ENCODE data around the gene TMEM203. TPM values are rescaled to one million over a fixed set of nuclear protein-coding genes. Genes with fewer than 3 reads are reported as not detected.

TMEM203 gene
- total RNA-seq, 2 experiments from 2014 or later = 42.9 to 58.2 TPM

- CTCF ChIA-PET (ENCODE audit: unreplicated experiment) = no interaction called here
- peaks cover 34% of the 10 kb centered on the region for H3K79me2 ChIP-seq (ENCODE audit: insufficient read depth, low read depth, low read length)
- intact Hi-C loops (cut with micrococcal nuclease; ENCODE audit: unreplicated experiment) = loop anchor here (1.0 to 2.0 kb wide), 5 partner anchors 23 to 73 kb away; partner anchors contain the start of genes RNF208 and RNF224
Measured at GRCh38 chr9:137199411-137200121, 5.9 kb downstream of the TMEM203 start.

GRCh38 chr9:137198902-137199283, 6.6 kb downstream of the TMEM203 start:
- H3K4me2 ChIP-seq (ENCODE audit: low read length) = no peak overlapping the region
- DNase-seq (ENCODE audit: low spot score) = no peak
- no peak overlapping the region for H3K27ac ChIP-seq (ENCODE audit: low read depth, low read length, poor library complexity, severe bottlenecking)
- TF ChIP-seq EZH2phosphoT487 (IDR thresholded peaks at IDR 0.05; ENCODE audit: borderline replicate concordance, low read depth, low read length) = no peak
- no peak for TF ChIP-seq CTCF (conservative IDR thresholded peaks at IDR 0.05; ENCODE audit: low read length)
- H2AFZ ChIP-seq (ENCODE audit: low read length) = no peak overlapping the region
- peaks cover under 1% of the 10 kb centered on the region; the same call in 1 of the 2 replicates for H4K20me1 ChIP-seq (ENCODE audit: insufficient read depth, low read length)
- ChIA-PET POLR2A (no interaction called here), CTCF (ENCODE audit: unreplicated experiment) (no interaction called here)
- intact Hi-C loops (cut with micrococcal nuclease; ENCODE audit: unreplicated experiment) = no loop called here
- no peaks in the 10 kb centered on the region for H3K36me3 ChIP-seq (ENCODE audit: insufficient read depth, low read length)
- H3K4me1 ChIP-seq (ENCODE audit: insufficient read depth, low read length, poor library complexity, severe bottlenecking) = peaks cover 25% of the 10 kb centered on the region
- H3K9me2 ChIP-seq (ENCODE audit: insufficient read depth, low read length) = no peaks in the 10 kb centered on the region
- no TSS peak for BruUV-seq (replicated peaks)
- H3K79me2 ChIP-seq (ENCODE audit: insufficient read depth, low read depth, low read length) = peaks cover 27% of the 10 kb centered on the region
- H3K4me3 ChIP-seq (ENCODE audit: low read depth, low read length, poor library complexity, severe bottlenecking) = no peak overlapping the region
- no peaks in the 10 kb centered on the region for H3K9me3 ChIP-seq (ENCODE audit: low read length)

More at GRCh38 chr9:137199411-137200121, 5.9 kb downstream of the TMEM203 start:
- Histone ChIP-seq H2AFZ (ENCODE audit: low read length) (no peak overlapping the region), H3K27ac (ENCODE audit: low read depth, low read length, poor library complexity, severe bottlenecking) (no peak overlapping the region), H3K4me2 (ENCODE audit: low read length) (peak overlapping the region; percentile 38; the same call in 1 of the 2 replicates), H3K4me1 (ENCODE audit: insufficient read depth, low read length, poor library complexity, severe bottlenecking) (peaks cover 31% of the 10 kb centered on the region), H3K9me2 (ENCODE audit: insufficient read depth, low read length) (no peaks in the 10 kb centered on the region), H3K4me3 (ENCODE audit: low read depth, low read length, poor library complexity, severe bottlenecking) (peak overlapping the region; percentile 31), H3K36me3 (ENCODE audit: insufficient read depth, low read length) (peaks cover 4% of the 10 kb centered on the region; the same call in 1 of the 2 replicates), H3K9me3 (ENCODE audit: low read length) (no peaks in the 10 kb centered on the region), H4K20me1 (ENCODE audit: insufficient read depth, low read length) (peaks cover 7% of the 10 kb centered on the region; the same call in 1 of the 2 replicates)
- DNase-seq (ENCODE audit: low spot score) = no peak
- POLR2A ChIA-PET = no interaction called here
- BruUV-seq (replicated peaks) = no TSS peak
- TF ChIP-seq CTCF (conservative IDR thresholded peaks at IDR 0.05; ENCODE audit: low read length) = no peak
- TF ChIP-seq EZH2phosphoT487 (IDR thresholded peaks at IDR 0.05; ENCODE audit: borderline replicate concordance, low read depth, low read length) = no peak
